H1 (cell line): ENCODE results near the gene LIMA1. TPM values are rescaled to one million over a fixed set of nuclear protein-coding genes. Genes with fewer than 3 reads are reported as not detected.

Experiments
- CTCF ChIA-PET: fragments of 300-600 bp; sonication (Branson Sonifier 250); formaldehyde crosslinking; loops from one replicate; lab custom pipeline; 2021; ENCODE audit not compliant: partially characterized antibody; lab: Charles Lee
- POLR2A ChIA-PET: fragments of 300-600 bp; sonication (Branson Sonifier 250); formaldehyde crosslinking; loops from one replicate; lab custom pipeline; 2021; ENCODE audit warnings: inconsistent platforms; ENCODE audit not compliant: partially characterized antibody; lab: Charles Lee
- DNase-seq, 2 experiments: peaks; one replicate each; pipeline versions ENCODE4 v3.0.0 to v3.0.0-alpha.2; 2010 to 2022; ENCODE audit warnings: low spot score in 2 of 2, low read depth in 1 of 2, mixed read lengths in 1 of 2
- FAIRE-seq: peaks from 2 replicates; lab custom pipeline; 2011; peaks lifted over from hg19 to GRCh38; lab: Jason Lieb, UNC
- H2AFZ ChIP-seq: 2 replicates; pipeline ENCODE4 v1.8.1; 2012; ENCODE audit warnings: low read length, inconsistent platforms
- H2AK5ac ChIP-seq: 2 replicates; pipeline ENCODE4 v1.6.1; 2013; ENCODE audit warnings: low read depth, low read length
- H2BK120ac ChIP-seq: replicated peaks from 2 replicates; pipeline ENCODE3; 2013; ENCODE audit warnings: low read depth, low read length, inconsistent platforms
- H2BK12ac ChIP-seq: 2 replicates; pipeline ENCODE4 v1.6.1; 2013; ENCODE audit warnings: low read depth, low read length
- H2BK15ac ChIP-seq: 2 replicates; pipeline ENCODE4 v1.6.1; 2013; ENCODE audit warnings: low read length
- H2BK20ac ChIP-seq: 2 replicates; pipeline ENCODE4 v1.6.1; 2013; ENCODE audit warnings: low read length
- H2BK5ac ChIP-seq: 2 replicates; pipeline ENCODE4 v1.6.1; 2013; ENCODE audit warnings: low read depth, low read length
- H3K14ac ChIP-seq: 2 replicates; pipeline ENCODE4 v1.6.1; 2013; ENCODE audit warnings: inconsistent platforms; ENCODE audit not compliant: insufficient read length
- H3K18ac ChIP-seq: 2 replicates; pipeline ENCODE4 v1.6.1; 2013; ENCODE audit warnings: low read length; ENCODE audit errors: extremely low read depth
- H3K23ac ChIP-seq: 2 replicates; pipeline ENCODE4 v1.6.1; 2013; ENCODE audit warnings: inconsistent platforms; ENCODE audit not compliant: insufficient read length
- H3K23me2 ChIP-seq: 2 replicates; pipeline ENCODE4 v1.6.1; 2013; ENCODE audit warnings: low read depth, low read length
- H3K27ac ChIP-seq: 2 replicates; pipeline ENCODE4 v1.6.1; 2011; ENCODE audit warnings: low read depth, low read length, inconsistent platforms
- H3K27me3 ChIP-seq, 4 experiments: replicated peaks in 1 of 4; 1 replicate in 1 of 4; 2 replicates in 3 of 4; pipeline versions ENCODE4 v1.6.1 to v1.8.1; 2011 to 2013; ENCODE audit warnings: low read length in 3 of 4, mild to moderate bottlenecking in 3 of 4, inconsistent platforms in 2 of 4, mixed read lengths in 2 of 4, moderate library complexity in 1 of 4; ENCODE audit not compliant: control insufficient read depth in 3 of 4, insufficient read depth in 3 of 4; ENCODE audit errors: extremely low read depth in 1 of 4
- H3K36me3 ChIP-seq, 4 experiments: 2 replicates each; pipeline versions ENCODE4 v1.6.1 to v1.8.1; 2011 to 2013; ENCODE audit warnings: mild to moderate bottlenecking in 4 of 4, low read length in 3 of 4, moderate library complexity in 2 of 4, control low read depth in 1 of 4, inconsistent platforms in 1 of 4; ENCODE audit not compliant: insufficient read depth in 4 of 4, control insufficient read depth in 2 of 4
- H3K4ac ChIP-seq: replicated peaks from 2 replicates; pipeline ENCODE3; 2013; ENCODE audit warnings: low read length, low read depth, mixed read lengths, inconsistent platforms; ENCODE audit not compliant: insufficient read length
- H3K4me1 ChIP-seq, 4 experiments: replicated peaks in 1 of 4; 1 replicate in 1 of 4; 2 replicates in 3 of 4; pipeline versions ENCODE4 v1.6.1 to v1.8.1; 2011 to 2013; ENCODE audit warnings: low read length in 3 of 4, inconsistent platforms in 2 of 4, mixed read lengths in 1 of 4; ENCODE audit not compliant: insufficient read depth in 4 of 4, control insufficient read depth in 3 of 4
- H3K4me2 ChIP-seq, 2 experiments: 2 replicates each; pipeline versions ENCODE4 v1.6.1 to v1.8.1; 2011 to 2013; ENCODE audit warnings: low read depth in 2 of 2, low read length in 2 of 2, control low read depth in 1 of 2, inconsistent platforms in 1 of 2, mild to moderate bottlenecking in 1 of 2; ENCODE audit not compliant: insufficient read depth in 1 of 2
- H3K4me3 ChIP-seq, 4 experiments: fragments of 200-600, 300-600 bp in 1 of 4; sonication (generic), shearing (Covaris generic), sonication (Bioruptor Twin) in 1 of 4; 2 replicates each; pipeline versions ENCODE4 v1.5.1 to v1.8.1; 2011 to 2016; ENCODE audit warnings: low read length in 4 of 4, low read depth in 3 of 4, control low read depth in 2 of 4, inconsistent platforms in 2 of 4, mild to moderate bottlenecking in 2 of 4, mixed read lengths in 1 of 4, moderate library complexity in 1 of 4; ENCODE audit not compliant: insufficient read depth in 2 of 4; ENCODE audit errors: extremely low read depth in 1 of 4
- H3K56ac ChIP-seq: replicated peaks from 2 replicates; pipeline ENCODE3; 2013; ENCODE audit warnings: low read depth, mild to moderate bottlenecking, mixed read lengths, low read length, inconsistent platforms; ENCODE audit not compliant: insufficient read length
- H3K79me1 ChIP-seq: 2 replicates; pipeline ENCODE4 v1.6.1; 2013; ENCODE audit warnings: low read depth, low read length, control low read depth
- H3K79me2 ChIP-seq, 2 experiments: 2 replicates each; pipeline versions ENCODE4 v1.6.1 to v1.8.1; 2012 to 2013; ENCODE audit warnings: low read length in 2 of 2, mild to moderate bottlenecking in 2 of 2, inconsistent platforms in 1 of 2; ENCODE audit not compliant: insufficient read depth in 2 of 2, control insufficient read depth in 1 of 2
- H3K9ac ChIP-seq, 4 experiments: replicated peaks in 1 of 4; 1 replicate in 1 of 4; 2 replicates in 3 of 4; pipeline versions ENCODE4 v1.6.1 to v1.8.1; 2011 to 2013; ENCODE audit warnings: low read depth in 3 of 4, low read length in 3 of 4, control low read depth in 2 of 4, mild to moderate bottlenecking in 2 of 4, moderate library complexity in 2 of 4, inconsistent platforms in 1 of 4; ENCODE audit errors: extremely low read depth in 1 of 4
- H3K9me3 ChIP-seq, 2 experiments: 2 replicates each; pipeline versions ENCODE4 v1.6.1 to v1.8.1; 2012 to 2013; ENCODE audit warnings: mild to moderate bottlenecking in 2 of 2, moderate library complexity in 2 of 2, control low read depth in 1 of 2, inconsistent platforms in 1 of 2, low read depth in 1 of 2, low read length in 1 of 2, mixed read lengths in 1 of 2; ENCODE audit not compliant: insufficient read depth in 2 of 2
- H4K20me1 ChIP-seq, 2 experiments: replicated peaks in 1 of 2; 2 replicates each; pipeline versions ENCODE3 to v1.8.1; 2011 to 2013; ENCODE audit warnings: inconsistent platforms in 2 of 2, low read length in 2 of 2, mild to moderate bottlenecking in 1 of 2; ENCODE audit not compliant: insufficient read depth in 2 of 2, control insufficient read depth in 1 of 2
- H4K5ac ChIP-seq: 2 replicates; pipeline ENCODE4 v1.6.1; 2013; ENCODE audit warnings: low read length, low read depth, mixed read lengths, inconsistent platforms; ENCODE audit not compliant: insufficient read length
- H4K8ac ChIP-seq: 2 replicates; pipeline ENCODE4 v1.8.0; 2013; ENCODE audit warnings: mild to moderate bottlenecking, moderate library complexity, low read length, inconsistent platforms; ENCODE audit not compliant: insufficient read depth; ENCODE audit errors: extremely low read depth
- H4K91ac ChIP-seq: replicated peaks from 2 replicates; pipeline ENCODE3; 2013; ENCODE audit warnings: low read length, mixed read lengths, inconsistent platforms; ENCODE audit not compliant: insufficient read length
- RAD21 ChIP-seq, 2 experiments: IDR thresholded peaks in 1 of 2; conservative IDR thresholded peaks in 1 of 2; 2 replicates each; pipeline ENCODE4 v1.6.1; 2011; ENCODE audit warnings: low read depth in 2 of 2, low read length in 2 of 2, improper control_type of control experiment in 1 of 2, inconsistent platforms in 1 of 2, mild to moderate bottlenecking in 1 of 2, moderate library complexity in 1 of 2
- RBBP5 ChIP-seq: IDR thresholded peaks from 2 replicates; pipeline ENCODE4 v1.7.1; 2012; ENCODE audit warnings: low read depth, mild to moderate bottlenecking, inconsistent platforms, low read length, moderate library complexity, borderline replicate concordance
- WGBS, 2 experiments: shearing (Covaris generic) in 1 of 2; methylation state at CpG; one replicate each; pipeline versions ENCODE4 v1.1.6 to v1.1.7; 2013 to 2015; ENCODE audit warnings: low lambda C conversion rate in 2 of 2, mixed read lengths in 2 of 2, inconsistent platforms in 1 of 2, low coverage in 1 of 2, missing lambda C conversion rate in 1 of 2; ENCODE audit not compliant: insufficient replicate concordance in 2 of 2, insufficient coverage in 1 of 2, insufficient read length in 1 of 2; ENCODE audit errors: extremely low coverage in 1 of 2, missing lambda C conversion rate in 1 of 2; 5-methylcytosine and 5-hydroxymethylcytosine counted together
- polyA plus RNA-seq, 7 experiments: library from polyadenylated mRNA; depleted of rRNA in 3 of 7; stranded (reverse) in 5 of 7; unstranded in 2 of 7; fragments of >200 nt in 5 of 7; fragments of 200-250 nt in 2 of 7; gene quantifications; 1 replicate in 5 of 7; 2 replicates in 1 of 7; 4 replicates in 1 of 7; pipeline versions ENCODE4 v1.2.1 to v1.2.3, GENCODE V29; 2011 to 2013; ENCODE audit warnings: missing spikeins in 2 of 7, mixed read lengths in 2 of 7
- total RNA-seq: library from RNA; stranded (reverse); fragmentation: NEBNext Ultra II Directional; extraction: Animal tissue kit (Norgen Biotek cat#: 25700); gene quantifications from 2 replicates; pipeline ENCODE4 v1.2.1, GENCODE V29; 2021

Gene LIMA1
- total and polyA plus RNA-seq, 2 of the 8 experiments (the other 6 are each of a cell fraction or from before 2014, with no cell fraction given) = 12.7 to 47.6 TPM

- Histone ChIP-seq H3K23me2 (no peaks in the 10 kb centered on the region), H3K23ac (no peak overlapping the region), H3K4me1 (no peaks in the 10 kb centered on the region), H3K4me2 (no peak overlapping the region), H2BK5ac (no peak overlapping the region), H3K79me2 (no peaks in the 10 kb centered on the region), H4K5ac (no peak overlapping the region), H3K27me3 (no peaks in the 10 kb centered on the region), H2BK15ac (no peak overlapping the region), H2AFZ (no peak overlapping the region; the same call in 1 of the 2 replicates), H3K79me1 (no peaks in the 10 kb centered on the region), H3K9ac (no peak overlapping the region), H3K27ac (no peak overlapping the region), H2BK120ac (no peak overlapping the region), H2BK20ac (no peak overlapping the region), H2BK12ac (no peak overlapping the region), H3K4ac (no peak overlapping the region), H3K36me3 (no peaks in the 10 kb centered on the region), H3K14ac (no peak overlapping the region), H4K8ac (no peak overlapping the region), H2AK5ac (no peak overlapping the region), H3K56ac (no peak overlapping the region), H4K91ac (no peak overlapping the region), H3K9me3 (no peaks in the 10 kb centered on the region), H3K18ac (no peak overlapping the region), H3K4me3 (no peak overlapping the region), H4K20me1 (no peaks in the 10 kb centered on the region)
- peak in 1 of 2 experiments; percentile 6; a peak in 1 of 4 replicates for TF ChIP-seq RAD21 (IDR thresholded peaks at IDR 0.05 in 1 of 2, conservative IDR thresholded peaks at IDR 0.05 in 1 of 2; ENCODE audit: low read depth in 2 of 2, low read length in 2 of 2)
- TF ChIP-seq RBBP5 = no peak
- ChIA-PET POLR2A (no interaction called here), CTCF (interaction anchor here (1.0 to 1.6 kb wide), 3 partner anchors 19 to 227 kb away, joined by 3 to 4 read pairs (median 3); no protein-coding TSS in a partner anchor)
- 78% methylated on average over 1 of the region's 1 CpG; no CpG with 5 or more reads in 1 of the 2 experiments for WGBS, 2 experiments
- no peak for DNase-seq
- FAIRE-seq = no peak
These were observed 33.9 kb upstream of the LIMA1 start for GRCh38 chr12:50317203-50317602.
